GM19239 (cell line): ENCODE data around the gene KCNIP1.
"Not testable (repeated sequence)": the region's sequence is repeated elsewhere in the genome, so short reads cannot be mapped to it uniquely, and the experiment has no call there.

Experiments used
- DNase-seq: peaks from one replicate; pipeline ENCODE4 v3.0.0; 2011; ENCODE audit warnings: low spot score; ENCODE audit not compliant: insufficient read length
- FAIRE-seq: peaks from 2 replicates; lab custom pipeline; 2011; peaks lifted over from hg19 to GRCh38; lab: Jason Lieb, UNC

The KCNIP1 gene

DNA sequence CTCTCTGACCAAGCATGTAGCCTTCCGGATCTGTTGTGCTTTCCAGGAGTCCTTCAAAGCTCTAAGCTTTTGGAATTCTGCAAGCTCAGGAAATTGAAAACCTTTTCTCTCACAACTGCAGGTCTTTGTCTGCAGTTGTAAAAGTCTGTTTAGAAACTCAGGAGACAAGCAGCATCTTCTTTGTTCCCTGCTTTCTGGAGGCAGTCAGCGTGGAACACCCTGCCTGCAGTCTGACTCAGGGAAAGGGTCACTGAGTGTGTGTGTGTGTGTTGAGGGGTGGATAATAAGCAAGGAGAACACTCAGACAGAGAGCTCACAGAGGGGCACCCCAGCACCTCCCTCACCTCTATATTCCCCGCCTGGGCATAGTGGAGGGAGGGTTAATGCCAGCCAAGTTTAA is 29.1 kb downstream of the KCNIP1 start:
- no peak for FAIRE-seq
- no peak for DNase-seq

DNA sequence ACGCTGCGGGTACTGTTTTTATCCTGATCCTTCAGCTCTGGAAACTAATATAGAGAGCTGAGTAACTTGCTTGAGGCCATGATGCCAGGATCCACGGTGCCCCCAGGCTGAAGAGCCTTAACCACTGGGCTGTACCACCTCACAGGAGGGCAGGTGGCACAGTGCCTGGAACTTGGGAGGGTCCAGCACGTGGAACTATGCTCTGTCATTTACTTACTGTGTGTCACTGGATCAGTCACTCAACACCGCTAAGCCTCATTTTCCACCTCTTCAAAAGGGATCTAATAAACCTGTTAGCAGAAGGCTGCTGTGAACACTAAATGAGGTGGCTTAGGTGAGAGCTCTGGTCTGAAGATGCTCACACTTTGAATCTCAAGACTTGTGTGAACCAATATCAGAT is 29.6 kb downstream of the KCNIP1 start:
- FAIRE-seq (no peak), DNase-seq (no peak)

DNA sequence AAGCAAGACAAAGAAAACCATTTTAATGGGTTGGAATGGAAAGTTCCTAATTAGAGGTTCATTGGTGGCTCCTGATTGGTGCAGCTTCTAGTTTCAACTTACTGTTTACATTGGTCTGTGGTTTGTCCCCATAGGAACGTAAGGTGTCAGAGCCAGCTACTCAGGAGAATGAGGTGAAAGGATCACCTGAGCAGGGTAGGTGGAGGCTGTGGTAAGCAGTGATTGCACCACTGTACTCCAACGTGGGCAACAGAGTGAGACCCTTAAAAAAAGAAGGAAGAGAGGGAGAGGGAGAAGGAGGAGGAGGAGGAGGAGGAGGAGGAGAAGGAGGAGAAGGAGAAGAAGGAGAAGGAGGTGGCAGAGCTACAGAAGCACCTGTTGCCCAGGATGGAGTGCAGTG is 30.4 kb downstream of the KCNIP1 start:
- FAIRE-seq (no peak), DNase-seq (no peak)

DNA sequence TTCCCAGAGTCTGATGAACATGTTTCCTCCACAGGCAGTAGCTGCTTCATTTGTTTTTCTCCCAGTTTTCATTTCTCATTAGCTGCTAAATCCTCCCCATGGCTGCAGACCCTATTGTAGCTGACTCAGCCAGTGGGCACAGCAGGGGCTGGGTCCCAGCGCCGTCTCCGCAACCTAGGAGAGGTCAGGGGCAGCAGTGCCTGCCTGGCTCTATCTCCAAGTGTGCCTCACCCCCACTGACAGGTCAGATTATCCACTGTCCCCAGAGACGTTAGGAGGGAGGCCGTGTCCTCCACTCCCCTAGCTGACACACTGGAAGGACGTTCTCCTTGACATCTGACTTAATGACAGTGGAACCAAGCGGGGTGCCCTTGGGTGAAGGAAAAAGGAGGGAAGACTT is 31.1 kb downstream of the KCNIP1 start:
- DNase-seq: no peak
- FAIRE-seq: no peak

DNA sequence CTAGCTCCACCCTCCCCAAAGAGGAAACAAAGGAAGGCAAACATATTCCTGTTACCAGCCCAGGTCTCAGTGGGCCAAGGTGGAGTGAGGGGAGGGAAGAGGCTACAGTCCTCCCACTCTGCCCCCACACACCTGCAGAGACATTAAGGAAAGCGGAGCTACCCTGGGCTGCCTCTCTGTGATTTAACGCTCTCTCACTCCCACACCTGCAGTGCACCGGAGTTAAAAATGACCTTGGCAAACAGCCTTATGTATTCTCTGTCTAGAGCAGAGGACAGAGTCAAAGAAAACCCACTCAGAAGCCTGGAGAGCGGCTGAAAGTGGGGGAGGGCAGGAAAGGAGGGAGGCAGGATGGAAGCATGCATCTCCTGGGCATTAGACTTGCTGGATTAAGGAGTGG is 32.7 kb downstream of the KCNIP1 start:
- DNase-seq (no peak), FAIRE-seq (no peak)

DNA sequence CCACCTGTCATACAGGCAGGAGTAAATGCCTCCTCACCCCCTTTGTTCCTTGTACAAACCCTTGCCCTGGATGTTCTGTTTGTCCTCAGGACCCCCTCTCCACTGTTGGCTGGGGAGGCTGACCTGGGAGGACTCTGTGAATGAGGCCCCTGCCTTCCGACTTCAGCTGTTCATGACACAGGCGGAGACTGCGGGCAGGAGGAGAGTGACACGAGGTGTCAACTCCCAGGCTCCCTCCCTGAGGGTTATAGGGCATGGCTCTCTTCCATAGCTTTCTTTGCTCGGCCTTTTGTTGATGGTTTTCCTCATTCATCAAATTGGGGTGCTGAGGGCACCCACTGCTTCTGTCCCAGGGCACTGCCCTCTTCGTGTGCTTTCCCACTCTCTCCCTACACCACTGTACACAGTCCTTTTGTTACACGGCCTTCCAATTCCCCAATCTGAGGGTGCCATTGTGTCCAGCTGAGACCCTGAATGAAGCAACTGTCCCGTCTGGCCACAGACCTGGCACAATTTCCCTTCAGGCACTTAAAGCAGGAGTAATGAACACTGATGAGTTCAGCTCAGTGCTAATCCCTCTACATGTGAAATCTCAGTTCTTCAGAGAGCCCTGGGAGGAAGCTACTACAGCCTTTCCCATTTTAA is 33.8 kb downstream of the KCNIP1 start:
- no peak for DNase-seq
- FAIRE-seq: no peak

DNA sequence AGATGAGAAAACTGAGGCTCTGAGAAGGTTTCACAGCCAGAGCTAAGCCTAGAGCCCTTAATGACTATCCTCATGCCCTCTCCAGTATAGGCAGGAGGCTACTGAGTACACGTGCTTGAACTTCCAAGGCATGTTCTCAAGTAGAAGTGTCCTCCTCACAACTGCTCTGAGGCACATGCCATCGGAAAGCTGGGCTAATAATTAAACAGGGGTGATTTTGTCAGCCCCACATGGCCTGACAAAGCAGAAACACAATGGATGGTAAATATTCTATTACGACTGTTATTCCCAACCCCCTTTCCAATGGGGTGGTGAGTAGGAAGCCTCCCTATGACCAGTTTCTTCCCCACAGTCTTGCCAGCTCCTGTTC is 34.3 kb downstream of the KCNIP1 start:
- no peak for DNase-seq
- no peak for FAIRE-seq

DNA sequence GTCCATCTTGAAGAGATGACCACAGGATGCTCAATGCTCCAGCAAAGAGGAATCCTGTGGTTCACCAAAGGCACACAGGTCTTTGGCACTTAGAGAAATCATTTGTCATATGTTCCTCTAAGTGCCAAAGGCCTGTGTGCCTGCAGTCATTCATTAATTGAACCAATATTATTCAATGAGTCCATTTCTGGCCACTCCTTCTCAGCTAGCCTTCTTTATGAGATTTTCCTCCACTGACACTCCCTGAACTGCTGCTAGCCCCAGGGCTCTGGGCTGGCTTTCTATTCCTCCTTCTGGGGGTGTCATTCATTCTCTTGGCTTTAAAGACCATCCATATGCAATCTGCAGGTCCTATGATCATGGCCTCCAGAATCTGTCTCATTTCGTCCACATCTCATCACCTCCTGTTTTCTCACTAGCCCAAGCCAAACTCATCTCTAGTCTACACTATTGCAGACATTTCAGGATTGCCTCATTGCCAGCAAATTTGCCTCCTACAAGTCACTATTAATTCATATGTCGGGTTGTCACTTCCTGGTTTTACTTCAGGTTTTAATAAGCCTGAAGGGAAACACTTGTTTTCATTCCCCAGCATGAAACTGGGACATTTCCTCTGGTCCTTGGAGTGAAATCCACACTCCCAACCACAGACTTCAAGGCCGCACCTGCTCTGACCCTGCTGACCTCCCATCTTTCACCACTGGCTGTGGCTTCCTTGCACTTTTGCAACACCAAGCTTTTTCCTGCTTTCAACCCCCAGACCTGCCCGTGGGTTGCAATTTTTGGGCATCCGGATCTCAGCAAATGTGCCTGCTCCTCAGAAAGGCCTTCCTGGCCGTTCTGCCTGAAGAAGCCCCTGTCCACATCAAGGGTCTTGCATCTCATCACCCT is 35.1 kb downstream of the KCNIP1 start:
- FAIRE-seq (peak; percentile 33), DNase-seq (no peak)

DNA sequence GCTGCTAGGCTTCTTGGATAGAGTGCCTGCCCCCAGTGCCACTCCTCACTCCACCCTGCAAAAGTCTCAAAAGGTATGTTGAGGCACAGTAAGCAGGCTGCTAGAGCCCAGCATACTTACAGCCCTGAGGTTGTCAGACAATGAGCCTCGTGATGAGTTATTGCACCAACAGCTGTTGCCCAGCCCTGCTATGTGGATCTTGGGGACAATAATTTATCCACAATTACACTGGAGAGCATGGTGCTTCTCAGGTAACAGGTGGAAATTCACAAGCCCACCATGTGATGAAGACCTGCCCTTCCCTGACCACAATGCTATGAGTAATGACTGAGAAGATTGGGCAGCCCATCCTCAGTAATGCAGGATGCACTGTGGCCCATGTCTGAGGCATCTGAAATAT is 36.5 kb downstream of the KCNIP1 start:
- no peak for FAIRE-seq

DNA sequence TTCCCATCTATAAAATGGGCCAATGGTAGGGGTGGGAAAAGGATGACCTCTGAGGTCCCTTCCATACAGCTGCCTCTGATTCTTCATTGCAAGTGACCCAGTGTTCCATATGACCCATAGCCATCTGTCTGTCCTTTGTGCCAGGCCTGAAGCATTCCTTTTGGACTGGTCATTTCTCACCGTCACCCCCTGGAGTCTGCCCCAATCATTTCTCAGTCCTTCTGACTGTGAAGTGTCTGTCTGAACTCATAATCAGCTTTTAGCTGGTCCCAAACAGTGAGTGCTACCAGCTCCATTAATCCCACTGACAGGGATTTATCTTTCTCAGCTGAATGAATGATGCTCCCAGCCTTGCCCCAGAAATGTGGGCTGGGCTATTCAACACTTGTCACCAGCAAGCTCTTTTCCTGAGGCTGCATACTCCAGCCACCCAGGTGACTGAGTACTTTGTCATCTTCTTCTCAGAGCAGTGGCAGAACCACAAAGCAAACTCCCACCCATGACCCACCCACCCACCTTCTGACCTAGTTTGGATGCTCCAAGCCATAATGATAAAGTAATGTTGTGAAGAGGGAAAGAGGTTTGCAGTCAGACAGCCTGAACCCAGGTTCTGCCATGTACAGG is 37.4 kb downstream of the KCNIP1 start:
- DNase-seq (no peak), FAIRE-seq (no peak)

More for the DNA sequence above, 36.5 kb downstream of the KCNIP1 start:
- DNase-seq: no peak

DNA sequence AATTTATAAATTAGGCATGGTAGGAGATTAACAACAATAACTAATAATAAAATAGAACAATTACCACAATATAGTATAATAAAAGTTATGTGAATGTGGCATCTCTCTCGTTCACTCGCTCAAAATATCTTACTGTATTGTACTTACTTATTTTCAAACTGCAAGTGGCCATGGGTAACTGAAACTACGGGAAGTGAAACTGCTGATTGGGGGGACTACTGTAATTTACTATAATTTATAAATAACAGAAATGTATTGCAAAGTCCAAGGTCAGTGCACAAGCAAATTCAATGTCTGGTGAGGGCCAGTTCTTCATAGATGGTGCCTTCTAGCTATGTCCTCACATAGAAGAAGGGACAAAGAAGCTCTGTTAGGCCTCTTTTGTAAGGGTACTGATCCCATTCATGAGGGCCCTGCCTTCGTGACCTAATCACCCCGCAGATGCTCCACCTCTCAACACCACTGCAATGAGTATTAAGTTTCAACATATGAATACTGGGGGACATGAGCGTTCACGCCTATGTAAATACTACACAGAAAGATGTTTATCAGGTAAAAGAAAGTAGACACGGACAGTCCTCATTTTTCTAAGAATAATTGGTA is 39.0 kb downstream of the KCNIP1 start:
- no peak for DNase-seq
- no peak for FAIRE-seq

DNA sequence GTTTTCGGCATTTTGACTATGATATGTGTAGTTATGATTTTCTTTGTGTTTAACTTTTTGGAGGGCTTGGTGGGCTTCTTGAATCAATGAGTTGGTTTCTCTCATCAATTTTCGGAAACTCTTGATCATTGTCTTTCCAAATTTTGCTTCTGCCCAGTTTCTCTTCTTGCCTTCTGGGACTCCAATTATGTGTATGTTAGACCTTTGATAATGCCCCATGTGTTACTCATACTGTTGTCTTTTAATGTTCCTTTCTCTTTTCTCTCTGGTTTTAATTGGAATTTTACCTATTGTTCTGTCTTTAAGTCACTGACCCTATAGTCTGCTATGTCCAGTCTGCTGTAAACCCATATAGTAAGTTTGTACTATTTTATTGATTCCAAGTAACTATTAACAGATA is 41.5 kb downstream of the KCNIP1 start:
- no peak for DNase-seq
- FAIRE-seq: no peak

DNA sequence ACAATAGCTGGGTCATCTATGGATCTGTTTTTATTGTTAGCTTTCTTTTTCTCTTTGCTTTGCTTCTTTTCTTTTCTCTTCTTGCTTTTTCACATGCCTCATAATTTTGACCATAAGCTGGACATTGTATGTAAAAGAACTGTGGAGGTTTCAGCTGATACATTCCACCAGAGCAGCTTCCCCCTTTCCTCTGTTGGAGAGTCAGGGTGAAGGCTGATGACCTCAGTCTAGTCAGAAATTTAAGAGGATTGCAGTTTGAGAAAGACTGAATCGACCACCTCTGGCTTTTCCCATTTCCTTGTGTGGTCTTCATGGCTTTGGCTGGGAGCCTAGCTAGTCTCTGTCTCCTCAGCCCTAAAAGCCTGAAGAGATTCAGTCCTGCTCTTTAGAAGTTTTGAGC is 42.0 kb downstream of the KCNIP1 start:
- no peak for FAIRE-seq
- no peak for DNase-seq

DNA sequence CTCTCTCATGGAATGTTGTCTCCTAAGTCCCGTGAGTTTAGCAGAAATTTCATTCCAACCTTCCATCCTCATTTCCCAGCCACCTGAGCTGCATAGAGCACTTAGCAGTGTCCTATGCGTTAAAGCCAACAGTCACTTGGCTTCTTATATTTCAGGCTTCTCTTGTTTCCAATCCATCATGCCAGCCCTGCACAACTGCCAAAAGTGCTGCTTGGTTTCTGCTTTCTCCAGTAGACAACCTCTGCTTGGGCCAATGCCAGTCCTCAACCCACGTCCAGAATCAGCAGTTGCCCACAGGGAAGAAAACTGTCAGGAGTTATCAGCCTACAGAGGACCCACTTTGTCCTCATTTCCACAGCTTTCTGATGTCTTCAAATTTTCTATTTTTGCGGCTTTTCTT is 42.5 kb downstream of the KCNIP1 start:
- no peak for DNase-seq
- no peak for FAIRE-seq

DNA sequence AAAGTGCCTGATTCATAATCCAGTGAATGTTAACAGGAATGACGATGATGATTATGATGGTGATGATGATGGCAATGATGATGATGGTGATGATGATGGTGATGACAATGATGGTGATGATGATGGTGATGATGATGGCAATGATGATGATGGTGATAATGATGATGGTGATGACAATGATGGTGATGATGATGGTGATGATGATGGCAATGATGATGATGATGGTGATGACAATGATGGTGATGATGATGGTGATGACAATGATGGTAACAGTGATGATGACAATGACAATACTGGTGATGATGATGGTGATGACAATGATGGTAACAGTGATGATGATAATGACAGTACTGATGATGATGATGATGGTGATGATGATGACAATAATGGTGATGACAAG is 46.6 kb downstream of the KCNIP1 start:
- not testable (repeated sequence) for FAIRE-seq, DNase-seq

DNA sequence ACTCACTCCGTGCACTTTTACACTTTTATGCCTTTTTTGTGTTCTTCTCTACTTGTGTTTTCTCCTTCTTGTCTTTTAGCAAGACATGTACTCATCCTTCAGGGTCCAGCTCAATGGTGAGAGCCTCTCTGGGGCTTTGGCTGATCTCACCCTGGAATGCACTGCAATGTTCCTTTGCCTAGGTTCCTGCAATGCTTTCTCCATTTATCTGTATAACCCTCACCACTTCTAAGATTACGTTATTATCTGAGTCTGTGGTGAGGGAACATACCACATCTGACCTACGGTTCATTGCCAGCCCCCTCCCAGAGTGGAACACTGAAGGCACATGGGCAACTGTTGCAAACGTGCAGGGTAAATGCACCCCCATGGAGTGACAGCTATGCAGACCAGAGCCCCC is 47.3 kb downstream of the KCNIP1 start:
- DNase-seq: no peak
- FAIRE-seq: no peak

DNA sequence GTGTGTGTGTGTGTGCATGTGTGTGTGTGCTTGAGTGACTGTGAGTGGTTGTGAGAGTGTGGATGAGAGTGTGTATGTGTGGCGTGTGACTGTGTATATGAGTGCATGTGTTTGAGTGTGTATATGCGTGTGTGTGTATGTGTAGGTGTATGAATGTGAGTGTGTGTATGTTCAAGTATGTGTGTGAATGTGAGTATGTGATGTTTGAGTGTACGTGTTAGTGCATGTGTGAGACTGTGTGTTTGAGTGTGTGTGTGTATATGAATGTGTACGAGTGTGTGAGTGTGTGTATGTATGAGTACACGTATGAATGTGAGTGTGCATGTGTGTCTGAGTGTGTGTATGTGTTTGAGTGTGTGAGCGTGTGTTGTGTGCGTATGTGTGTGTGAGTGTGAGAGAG is 47.8 kb downstream of the KCNIP1 start:
- FAIRE-seq: no peak
- DNase-seq: no peak

DNA sequence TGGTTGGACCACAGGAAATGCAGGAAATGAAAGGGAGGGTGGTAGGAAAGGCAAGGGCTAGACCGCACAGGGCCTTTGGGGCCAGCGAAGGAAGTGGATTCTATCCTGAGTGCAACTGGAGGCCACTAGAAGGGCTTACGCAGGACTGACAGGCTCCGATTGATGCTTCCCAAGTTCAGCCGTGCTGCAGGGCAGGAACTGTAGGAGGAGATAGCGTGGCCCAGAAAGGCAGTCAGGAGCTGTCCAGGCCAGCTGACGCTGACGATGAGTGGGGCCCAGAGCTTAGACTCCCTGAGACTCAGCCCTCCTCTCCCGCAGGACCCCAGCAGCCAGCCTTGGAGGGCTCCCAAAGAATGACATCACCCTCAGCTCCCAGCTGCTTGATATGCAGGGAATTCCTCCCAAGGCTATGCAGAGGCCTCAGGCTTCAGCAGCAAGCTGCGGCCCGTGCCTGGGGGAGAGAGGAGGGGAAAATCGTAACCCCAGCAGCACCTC is 48.8 kb downstream of the KCNIP1 start:
- FAIRE-seq (no peak), DNase-seq (no peak)

DNA sequence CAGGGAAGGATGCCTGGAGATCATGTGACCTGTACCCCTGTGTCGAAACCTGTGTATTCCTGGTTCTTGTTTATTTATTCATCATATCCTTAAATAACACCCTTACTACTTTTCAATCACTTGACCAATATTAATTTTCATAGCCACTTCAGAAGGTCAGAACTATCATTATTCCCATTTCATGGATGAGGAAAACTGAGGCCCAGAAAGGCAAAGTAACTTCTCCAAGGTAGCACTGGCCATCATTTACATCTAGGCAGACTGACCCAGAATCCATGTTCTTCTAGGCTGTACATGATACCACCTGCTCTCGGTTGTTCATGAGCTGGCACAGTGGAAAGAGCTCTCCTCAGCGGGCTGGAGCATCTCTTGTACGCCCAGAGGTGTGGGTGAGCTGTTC is 49.4 kb downstream of the KCNIP1 start:
- FAIRE-seq: no peak
- no peak for DNase-seq

DNA sequence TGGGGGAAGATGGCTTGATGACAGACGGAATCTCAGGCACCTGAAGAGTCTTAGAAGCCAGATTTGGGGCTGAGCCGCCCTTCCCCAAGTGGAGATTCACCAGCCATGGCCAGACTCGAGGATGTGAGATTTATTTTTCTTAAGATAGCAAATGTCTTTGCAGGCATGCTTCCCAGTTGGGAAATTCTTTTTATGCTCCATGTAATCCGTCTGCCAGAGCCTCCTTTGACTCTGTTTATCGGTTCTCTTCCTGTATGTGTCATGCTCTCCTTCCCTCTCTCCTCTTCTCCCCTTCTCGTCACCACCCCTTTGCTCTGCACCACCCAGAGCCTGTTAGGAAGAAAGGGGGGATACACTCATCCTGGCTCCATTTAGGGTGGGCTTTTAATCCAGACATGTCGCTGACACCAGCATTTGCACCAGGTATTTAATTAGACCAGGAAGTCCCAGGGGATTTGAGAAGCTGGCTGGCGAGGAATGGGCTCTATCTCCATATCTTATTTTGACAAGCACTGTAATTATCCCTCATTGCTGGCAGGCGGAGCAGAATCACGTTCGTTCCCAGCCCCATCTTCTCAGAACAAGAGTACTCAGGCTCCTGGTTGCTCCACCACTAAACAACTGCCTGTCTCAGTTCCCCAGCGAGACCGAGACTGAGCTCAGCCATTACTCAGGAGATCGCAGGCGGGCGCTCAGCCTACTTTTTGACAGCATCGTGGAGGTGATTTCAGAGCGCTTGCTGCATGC is 50.9 kb downstream of the KCNIP1 start:
- DNase-seq (no peak), FAIRE-seq (no peak)
